ENCODE data around the gene CACYBP.

- TF ChIP-seq CTCF (IDR thresholded peaks at IDR 0.05; ENCODE audit: insufficient read depth, low read depth, low read length) (no peak), EZH2 (IDR thresholded peaks at IDR 0.05; ENCODE audit: insufficient read depth, low read length) (no peak)
Measured at GRCh38 chr1:174967845-174968705, 31.7 kb upstream of the CACYBP start.

Data from astrocyte (in vitro differentiated cells and primary cell).